Endothelial cell of umbilical vein (primary cell): ENCODE data around the gene AGBL3. TPM values are rescaled to one million over a fixed set of nuclear protein-coding genes. Genes with fewer than 3 reads are reported as not detected.

ENCODE experiments used
- BruUV-seq: library from RNA; stranded (reverse); fragments of 400-500 nt; replicated peaks from 2 replicates; lab custom pipeline; 2021; lab: Mats Ljungman, UMichigan
- CTCF ChIA-PET: fragments of 300-600, 350-600 bp; sonication (Branson Sonifier 250); formaldehyde crosslinking; loops from one replicate; lab custom pipeline; 2021; ENCODE audit warnings: antibody characterized with exemption, inconsistent platforms; lab: Charles Lee
- POLR2A ChIA-PET: fragments of 300-600, 350-600 bp; sonication (Branson Sonifier 250); formaldehyde crosslinking; loops from one replicate; lab custom pipeline; 2021; ENCODE audit warnings: antibody characterized with exemption, inconsistent platforms; lab: Charles Lee
- DNase-seq: peaks from one replicate; pipeline ENCODE4 v3.0.0-alpha.2; 2011; ENCODE audit warnings: low read depth, low spot score
- FAIRE-seq: peaks from 2 replicates; lab custom pipeline; 2011; peaks lifted over from hg19 to GRCh38; lab: Jason Lieb, UNC
- H2AFZ ChIP-seq: 2 replicates; pipeline ENCODE4 v1.6.0; 2012; ENCODE audit warnings: low read depth, low read length, control low read depth, inconsistent platforms
- H3K27ac ChIP-seq: 2 replicates; pipeline ENCODE4 v1.5.1; 2011; ENCODE audit warnings: low read depth, mild to moderate bottlenecking, control low read depth, low read length, moderate library complexity; ENCODE audit not compliant: insufficient read depth
- H3K27me3 ChIP-seq, 2 experiments: 2 replicates each; pipeline versions ENCODE4 v1.6.0 to v1.6.1; 2011; ENCODE audit warnings: low read length in 2 of 2, mixed read lengths in 1 of 2; ENCODE audit not compliant: control insufficient read depth in 2 of 2, insufficient read depth in 2 of 2
- H3K36me3 ChIP-seq, 2 experiments: 2 replicates in 1 of 2; 3 replicates in 1 of 2; pipeline ENCODE4 v1.5.1; 2011; ENCODE audit warnings: low read length in 2 of 2, mild to moderate bottlenecking in 1 of 2, moderate library complexity in 1 of 2; ENCODE audit not compliant: control insufficient read depth in 2 of 2, insufficient read depth in 2 of 2; ENCODE audit errors: extremely low read depth in 1 of 2
- H3K4me1 ChIP-seq: 3 replicates; pipeline ENCODE4 v1.5.1; 2011; ENCODE audit warnings: mild to moderate bottlenecking, low read length; ENCODE audit not compliant: control insufficient read depth, insufficient read depth; ENCODE audit errors: extremely low read depth
- H3K4me2 ChIP-seq: 2 replicates; pipeline ENCODE4 v1.6.1; 2011; ENCODE audit warnings: low read length, control low read depth, mixed read lengths; ENCODE audit not compliant: insufficient read depth
- H3K4me3 ChIP-seq, 3 experiments: fragments of 200-600 bp in 1 of 3; sonication (generic), shearing (Covaris generic) in 1 of 3; replicated peaks in 1 of 3; 2 replicates each; pipeline ENCODE4 v1.5.1; 2011 to 2016; ENCODE audit warnings: control low read depth in 3 of 3, low read length in 3 of 3, mild to moderate bottlenecking in 2 of 3, inconsistent platforms in 1 of 3, low read depth in 1 of 3, moderate library complexity in 1 of 3; ENCODE audit not compliant: insufficient read depth in 1 of 3
- H3K79me2 ChIP-seq: 2 replicates; pipeline ENCODE4 v1.6.0; 2012; ENCODE audit warnings: low read length, inconsistent platforms; ENCODE audit not compliant: control insufficient read depth, insufficient read depth
- H3K9ac ChIP-seq: replicated peaks from 2 replicates; pipeline ENCODE3; 2011; ENCODE audit warnings: low read length, control low read depth; ENCODE audit not compliant: insufficient read depth; ENCODE audit errors: extremely low read depth
- H3K9me1 ChIP-seq: replicated peaks from 3 replicates; pipeline ENCODE4 v1.6.0; 2011; ENCODE audit warnings: mild to moderate bottlenecking, low read length; ENCODE audit not compliant: control insufficient read depth, insufficient read depth; ENCODE audit errors: extremely low read depth
- H3K9me3 ChIP-seq: replicated peaks from 2 replicates; pipeline ENCODE4 v1.5.1; 2012; ENCODE audit warnings: low read length, inconsistent platforms; ENCODE audit not compliant: control insufficient read depth, insufficient read depth
- H4K20me1 ChIP-seq: replicated peaks from 2 replicates; pipeline ENCODE3; 2011; ENCODE audit warnings: mild to moderate bottlenecking, low read length; ENCODE audit not compliant: control insufficient read depth, insufficient read depth; ENCODE audit errors: extremely low read depth
- CTCF ChIP-seq, 2 donors: IDR thresholded peaks; 1 replicate in 1 of 2; 2 replicates in 1 of 2; pipeline ENCODE4 v1.5.1; 2011; ENCODE audit warnings: low read length in 2 of 2, mild to moderate bottlenecking in 2 of 2, moderate library complexity in 2 of 2, control low read depth in 1 of 2, inconsistent platforms in 1 of 2, low read depth in 1 of 2; ENCODE audit not compliant: insufficient read depth in 1 of 2; ENCODE audit errors: extremely low read depth in 1 of 2
- EZH2 ChIP-seq: IDR thresholded peaks from 2 replicates; pipeline ENCODE4 v1.6.1; 2012; ENCODE audit warnings: borderline replicate concordance, low read depth, mild to moderate bottlenecking, moderate library complexity, low read length, inconsistent platforms; ENCODE audit not compliant: severe bottlenecking
- FOS ChIP-seq: IDR thresholded peaks from 2 replicates; pipeline ENCODE4 v1.6.1; 2011; ENCODE audit warnings: mild to moderate bottlenecking, low read length, moderate library complexity, borderline replicate concordance; ENCODE audit not compliant: insufficient read depth
- GATA2 ChIP-seq: IDR thresholded peaks from 2 replicates; pipeline ENCODE4 v1.7.0; 2011; ENCODE audit warnings: low read depth, mild to moderate bottlenecking, moderate library complexity, mixed read lengths, low read length; ENCODE audit not compliant: insufficient read length, insufficient read depth
- JUN ChIP-seq: IDR thresholded peaks from 2 replicates; pipeline ENCODE4 v1.6.1; 2011; ENCODE audit warnings: borderline replicate concordance, low read depth; ENCODE audit not compliant: insufficient read length, insufficient read depth
- MAX ChIP-seq: IDR thresholded peaks from 2 replicates; pipeline ENCODE4 v1.6.1; 2011; ENCODE audit not compliant: insufficient read depth, insufficient read length
- MYC ChIP-seq: IDR thresholded peaks from one replicate; pipeline ENCODE4 v1.6.1; 2011; ENCODE audit warnings: mild to moderate bottlenecking, low read depth, low read length
- POLR2A ChIP-seq: IDR thresholded peaks from 2 replicates; pipeline ENCODE4 v1.6.1; 2012; ENCODE audit warnings: low read depth, mild to moderate bottlenecking, control low read depth, low read length
- POLR2AphosphoS5 ChIP-seq: IDR thresholded peaks from 2 replicates; pipeline ENCODE4 v1.6.1; 2012; ENCODE audit warnings: low read depth, mild to moderate bottlenecking, control low read depth, low read length, moderate library complexity; ENCODE audit not compliant: insufficient read depth
- dilution Hi-C: fragments of 300-500 bp; cut with MboI; formaldehyde crosslinking; loops from one replicate; pipeline ENCODE4 v1.15.0; 2019; ENCODE audit warnings: low sequenced_read_pairs; ENCODE audit not compliant: extremely low pct_ligation_motif_present
- intact Hi-C: fragments of 100-400 bp; cut with micrococcal nuclease; formaldehyde crosslinking; loops from one replicate; pipeline ENCODE4 v1.10.0; 2022
- polyA plus RNA-seq, 4 experiments: library from polyadenylated mRNA; depleted of rRNA in 3 of 4; stranded (reverse) in 3 of 4; unstranded in 1 of 4; fragments of >200 nt; gene quantifications; 2 replicates each; pipeline versions ENCODE4 v1.2.1 to v1.2.3, GENCODE V29; 2011 to 2012; ENCODE audit warnings: missing spikeins in 1 of 4
- total RNA-seq: library from RNA; stranded (reverse); gene quantifications from 2 replicates; pipeline ENCODE4 v1.2.3, GENCODE V29; 2021

The AGBL3 gene
- total and polyA plus RNA-seq, 2 donors (not counting 3 experiments of a cell fraction or from before 2014, with no cell fraction given), result 0.97 to 3.2 TPM

DNA sequence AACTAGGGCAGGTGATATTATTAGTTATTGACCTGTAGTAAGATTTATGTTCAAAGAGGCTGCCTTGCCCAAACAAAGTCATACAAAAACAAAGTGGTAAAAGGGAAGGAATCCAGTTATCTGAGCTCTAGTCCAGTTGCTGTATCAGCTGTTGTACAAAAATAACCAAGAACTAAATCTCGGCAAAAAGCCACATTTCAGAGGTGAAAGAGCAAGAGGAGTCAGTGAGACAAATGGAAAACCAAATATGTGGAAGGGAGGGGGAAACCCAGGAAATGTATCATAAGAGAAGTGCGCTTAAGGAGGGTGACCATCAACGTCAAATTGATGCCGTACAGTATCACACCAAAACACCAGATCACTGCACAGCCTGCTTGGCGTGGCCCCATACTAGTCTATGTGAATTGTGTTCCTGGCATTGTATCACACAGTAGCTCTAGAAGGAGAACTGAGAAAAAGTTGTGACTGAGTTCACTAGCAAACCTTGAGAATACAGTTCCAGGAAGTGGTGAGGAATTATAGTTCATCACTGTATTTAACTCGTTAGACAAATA lies 6.4 kb downstream of the AGBL3 start:
- Histone ChIP-seq H3K79me2 (peaks cover 4% of the 10 kb centered on the region), H3K9me3 (no peaks in the 10 kb centered on the region), H3K36me3 (peaks cover 7 to 13% of the 10 kb centered on the region in 2 experiments), H3K4me2 (peak overlapping the region; percentile 18), H3K9ac (no peak overlapping the region), H2AFZ (peak overlapping the region; percentile 47), H3K27ac (peak overlapping the region; percentile 3), H3K9me1 (no peaks in the 10 kb centered on the region), H3K4me3 (no peak overlapping the region), H3K27me3 (no peaks in the 10 kb centered on the region), H3K4me1 (peaks cover 30% of the 10 kb centered on the region), H4K20me1 (no peaks in the 10 kb centered on the region)
- BruUV-seq, result no TSS peak
- POLR2A ChIA-PET, result no interaction called here
- dilution Hi-C loops (no loop called here), intact Hi-C loops (no loop called here)
- CTCF ChIA-PET, result interaction anchor here (1.2 to 1.4 kb wide), 2 partner anchors 9 to 178 kb away, joined by 3 to 4 read pairs; partner anchors contain the start of gene CYREN
- no peak for TF ChIP-seq POLR2A
- no peak for TF ChIP-seq GATA2
- no peak for TF ChIP-seq POLR2AphosphoS5
- TF ChIP-seq MAX, result no peak
- no peak for TF ChIP-seq MYC
- no peak for TF ChIP-seq JUN
- TF ChIP-seq FOS, result no peak
- no peak for TF ChIP-seq EZH2
- TF ChIP-seq CTCF (IDR thresholded peaks at IDR 0.05; ENCODE audit: extremely low read depth in 1 of 2, insufficient read depth in 1 of 2, low read depth in 1 of 2, low read length in 2 of 2), result no peak
- FAIRE-seq, result peak; percentile 75
- DNase-seq, result peak; percentile 76
